ENCODE data around the gene SETD4.

- TF ChIP-seq CTCF (IDR thresholded peaks at IDR 0.05) (no peak), POLR2A (IDR thresholded peaks at IDR 0.05) (no peak)
Observed at GRCh38 chr21:36055551-36055950, 4.8 kb downstream of the SETD4 start.

Data from right lobe of liver (tissue), 4 donors.